GM18508 (cell line): ENCODE measurements around the gene SCN5A.
"Not testable (repeated sequence)": the region's sequence is repeated elsewhere in the genome, so short reads cannot be mapped to it uniquely, and the experiment has no call there.

Experiments used
- ATAC-seq: cut with Tn5 transposase; IDR thresholded peaks from one replicate; pipeline ENCODE4 v1.9.1; 2021; ENCODE audit warnings: moderate number of reproducible peaks; ENCODE audit not compliant: insufficient read depth, unreplicated experiment

The SCN5A gene

GRCh38 chr3:38581774-38582173, 67.7 kb downstream of the SCN5A start:
- ATAC-seq: no peak

- ATAC-seq: no peak
These were observed 68.8 kb downstream of the SCN5A start for GRCh38 chr3:38580450-38581382.

- ATAC-seq: peak; percentile 46
These were observed 69.7 kb downstream of the SCN5A start for GRCh38 chr3:38579551-38580449.

- ATAC-seq: no peak
These were observed 70.3 kb downstream of the SCN5A start for GRCh38 chr3:38579141-38579540.

- ATAC-seq: no peak
These were observed 70.9 kb downstream of the SCN5A start for GRCh38 chr3:38578551-38578950.

GRCh38 chr3:38578081-38578475, 71.4 kb downstream of the SCN5A start:
- no peak for ATAC-seq

GRCh38 chr3:38577371-38578080, 72.0 kb downstream of the SCN5A start:
- ATAC-seq: no peak

GRCh38 chr3:38576526-38577370, 72.7 kb downstream of the SCN5A start:
- ATAC-seq: no peak

- no peak for ATAC-seq
These were observed 73.4 kb downstream of the SCN5A start for GRCh38 chr3:38576131-38576525.

- ATAC-seq: no peak
These were observed 74.1 kb downstream of the SCN5A start for GRCh38 chr3:38575279-38575843.

GRCh38 chr3:38574411-38575278, 74.8 kb downstream of the SCN5A start:
- no peak for ATAC-seq

GRCh38 chr3:38573556-38573955, 75.9 kb downstream of the SCN5A start:
- no peak for ATAC-seq

GRCh38 chr3:38573111-38573510, 76.4 kb downstream of the SCN5A start:
- ATAC-seq: no peak

GRCh38 chr3:38567498-38567897, 82.0 kb downstream of the SCN5A start:
- ATAC-seq: no peak

GRCh38 chr3:38566794-38567193, 82.7 kb downstream of the SCN5A start:
- not testable (repeated sequence) for ATAC-seq

- no peak for ATAC-seq
These were observed 83.3 kb downstream of the SCN5A start for GRCh38 chr3:38566215-38566528.

- no peak for ATAC-seq
These were observed 83.9 kb downstream of the SCN5A start for GRCh38 chr3:38565339-38566214.
